Esophagus squamous epithelium (tissue), 4 donors: ENCODE data around the gene ISG20.

Experiments
- CTCF ChIP-seq, 6 experiments: fragments of 450-650 bp in 4 of 6; fragments of 200-600 bp in 2 of 6; sonication (generic) in 2 of 6; IDR thresholded peaks; one replicate each; pipeline ENCODE4 v1.5.1; 2016 to 2019; ENCODE audit warnings: antibody characterized with exemption in 6 of 6, mild to moderate bottlenecking in 4 of 6, moderate library complexity in 4 of 6
- POLR2A ChIP-seq, 4 donors: fragments of 450-650 bp; IDR thresholded peaks; one replicate each; pipeline ENCODE4 v1.6.1; 2017; ENCODE audit warnings: antibody characterized with exemption in 4 of 4, mild to moderate bottlenecking in 4 of 4, moderate library complexity in 3 of 4

GRCh38 chr15:88674661-88675060, 35.8 kb downstream of the ISG20 start:
- TF ChIP-seq POLR2A (IDR thresholded peaks at IDR 0.05): no peak
- TF ChIP-seq CTCF (IDR thresholded peaks at IDR 0.05): no peak
